Stimulated activated CD4-positive, alpha-beta T cell treated with anti-CD3 and anti-CD28 coated beads, Interleukin-15, amount 100 ng/mL, for 48 hours (primary cell): Measurements from ENCODE around the gene TNFRSF25.

Source experiments
- DNase-seq, 2 donors: peaks; one replicate each; pipeline ENCODE4 v3.0.0-alpha.2; 2020; ENCODE audit warnings: low read depth in 2 of 2

The TNFRSF25 gene, protein sequence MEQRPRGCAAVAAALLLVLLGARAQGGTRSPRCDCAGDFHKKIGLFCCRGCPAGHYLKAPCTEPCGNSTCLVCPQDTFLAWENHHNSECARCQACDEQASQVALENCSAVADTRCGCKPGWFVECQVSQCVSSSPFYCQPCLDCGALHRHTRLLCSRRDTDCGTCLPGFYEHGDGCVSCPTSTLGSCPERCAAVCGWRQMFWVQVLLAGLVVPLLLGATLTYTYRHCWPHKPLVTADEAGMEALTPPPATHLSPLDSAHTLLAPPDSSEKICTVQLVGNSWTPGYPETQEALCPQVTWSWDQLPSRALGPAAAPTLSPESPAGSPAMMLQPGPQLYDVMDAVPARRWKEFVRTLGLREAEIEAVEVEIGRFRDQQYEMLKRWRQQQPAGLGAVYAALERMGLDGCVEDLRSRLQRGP

GRCh38 chr1:6466023-6466422, at the start of gene TNFRSF25:
Gene TNFRSF25, minus strand, starts transcription at chr1:6466173. Its CDS starts 66 bp downstream, at chr1:6466107.
- no peak for DNase-seq

GRCh38 chr1:6515771-6516170, 49.8 kb upstream of the TNFRSF25 start:
- no peak for DNase-seq

DNA sequence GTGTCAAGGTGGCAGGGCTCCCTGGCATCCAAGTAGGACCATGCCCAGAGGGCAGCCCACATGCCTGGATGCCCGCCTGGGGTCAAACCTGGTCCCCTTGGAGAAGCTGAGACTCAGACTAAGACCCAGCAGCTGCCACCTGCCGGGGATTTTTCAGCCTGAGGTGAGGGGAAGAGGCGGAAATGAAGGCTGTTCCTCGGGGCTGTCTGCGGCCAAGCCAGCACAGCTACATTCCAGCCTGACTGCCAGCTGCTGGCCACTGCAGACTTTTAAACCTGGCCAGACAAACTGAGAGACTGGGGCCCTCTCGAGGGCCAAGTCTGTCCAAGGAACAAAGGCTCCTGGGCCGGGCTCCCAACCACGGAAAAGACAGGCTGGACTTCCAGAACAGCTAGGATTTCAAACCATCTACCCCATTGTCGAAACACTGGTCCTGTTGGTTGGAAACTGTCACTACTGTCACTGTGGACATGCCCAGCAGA, 47.4 kb upstream of the TNFRSF25 start:
- no peak for DNase-seq

DNA sequence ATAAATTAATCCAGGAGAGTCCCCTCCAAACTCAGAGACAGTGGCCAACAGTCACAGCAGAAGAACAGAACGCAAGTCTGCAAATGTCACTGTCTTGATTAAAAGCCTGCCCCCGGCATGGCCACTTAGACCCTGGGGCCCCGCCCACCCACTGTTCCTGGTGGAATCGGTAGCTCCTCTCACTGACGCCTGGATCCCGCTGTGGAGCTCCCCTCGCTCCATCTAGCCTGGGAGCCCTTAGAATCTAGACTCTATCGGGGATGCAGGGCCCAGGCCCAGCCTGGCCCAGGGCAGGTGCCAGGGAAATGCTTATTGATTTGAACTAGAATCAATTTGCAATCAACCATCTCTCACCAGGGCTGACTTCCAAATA, 46.9 kb upstream of the TNFRSF25 start:
- no peak for DNase-seq

DNA sequence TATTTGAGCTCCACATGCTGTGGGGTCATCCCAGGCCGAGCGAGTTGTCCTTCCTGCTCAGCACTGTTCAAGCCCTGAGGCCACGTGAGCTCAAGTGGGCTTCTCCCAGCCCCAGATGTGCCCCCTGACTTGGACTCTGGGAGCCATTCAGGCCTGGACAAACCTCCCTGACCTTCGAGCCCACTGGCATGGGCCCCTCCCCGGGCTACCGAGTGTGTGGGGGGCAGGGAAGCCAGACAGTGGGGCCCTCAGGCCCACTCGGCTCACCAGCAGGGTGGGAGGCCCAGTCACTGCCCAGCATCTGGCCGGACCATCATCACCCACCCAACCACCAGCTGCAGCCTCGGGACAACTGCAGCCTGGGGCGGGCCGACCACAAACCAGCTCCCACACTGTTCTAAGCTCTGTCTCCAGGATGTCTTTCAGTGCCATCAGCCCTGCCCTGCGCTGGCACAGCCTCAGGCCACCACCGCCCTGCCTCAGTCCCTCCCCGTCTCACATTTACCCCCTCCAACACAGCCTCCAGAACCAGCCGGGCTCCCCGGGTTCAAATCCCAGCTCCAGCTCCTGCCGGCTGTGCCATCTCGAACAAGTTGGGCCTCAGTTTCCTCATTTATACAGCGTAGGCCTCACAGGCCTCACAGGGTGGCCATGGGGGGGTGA, 46.4 kb upstream of the TNFRSF25 start:
- no peak for DNase-seq

GRCh38 chr1:6511561-6512244, 45.7 kb upstream of the TNFRSF25 start:
- DNase-seq: no peak

GRCh38 chr1:6511056-6511455, 45.1 kb upstream of the TNFRSF25 start:
- no peak for DNase-seq

- DNase-seq: no peak
Measured at GRCh38 chr1:6510493-6510892, 44.5 kb upstream of the TNFRSF25 start.

DNA sequence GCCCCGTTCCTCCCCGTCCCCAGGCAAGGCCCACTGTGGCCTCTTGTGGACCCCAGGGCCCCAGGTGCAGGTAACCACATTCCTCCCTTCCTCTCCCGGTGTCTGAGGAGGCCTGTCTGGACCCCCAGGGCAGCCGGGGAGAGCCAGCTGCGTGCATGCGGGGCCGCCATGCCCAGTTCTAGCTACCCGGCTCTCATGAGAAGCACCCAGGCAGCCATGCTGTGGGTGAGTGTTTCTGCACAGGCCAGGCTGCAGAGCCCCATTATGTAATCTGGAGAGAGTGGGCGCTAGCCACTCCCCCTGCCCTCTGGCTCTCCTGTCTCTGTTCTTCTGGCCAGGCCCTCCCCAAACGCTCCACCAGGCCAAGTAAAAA, 43.9 kb upstream of the TNFRSF25 start:
- DNase-seq: no peak

DNA sequence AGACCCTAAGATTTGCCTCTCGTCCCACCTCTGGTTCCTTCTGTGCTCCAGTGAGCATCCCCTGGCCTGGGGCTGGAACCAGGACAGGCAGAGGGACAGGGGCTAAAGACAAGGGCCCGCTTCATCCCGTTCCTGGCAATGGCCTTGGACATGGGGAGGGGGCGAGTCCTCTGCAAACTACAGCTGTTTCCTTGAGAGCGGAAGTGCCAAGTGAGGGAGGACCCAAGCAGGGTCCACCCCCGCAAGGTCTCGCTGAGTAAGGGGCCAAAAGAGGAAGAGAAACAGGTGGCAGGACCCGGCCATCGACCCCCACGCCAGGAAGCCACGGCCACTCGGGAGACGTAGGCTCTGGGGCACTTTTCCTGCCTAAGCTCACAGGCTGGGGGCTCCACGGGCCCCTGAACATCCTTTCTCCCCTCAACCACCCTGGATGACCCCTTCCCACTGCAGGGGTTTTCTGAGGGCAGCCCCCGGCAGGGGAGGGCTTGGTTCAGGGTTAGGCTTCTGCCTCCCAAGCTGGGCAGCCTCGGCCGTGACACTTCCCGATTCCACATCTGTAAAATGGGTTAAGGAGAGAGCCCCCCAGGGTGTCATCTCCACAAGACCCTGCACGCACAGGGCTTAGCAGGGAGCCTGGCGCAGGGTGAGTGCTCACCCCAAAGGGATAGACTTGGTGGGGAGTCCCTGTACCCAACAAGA, 43.4 kb upstream of the TNFRSF25 start:
- DNase-seq: no peak

DNA sequence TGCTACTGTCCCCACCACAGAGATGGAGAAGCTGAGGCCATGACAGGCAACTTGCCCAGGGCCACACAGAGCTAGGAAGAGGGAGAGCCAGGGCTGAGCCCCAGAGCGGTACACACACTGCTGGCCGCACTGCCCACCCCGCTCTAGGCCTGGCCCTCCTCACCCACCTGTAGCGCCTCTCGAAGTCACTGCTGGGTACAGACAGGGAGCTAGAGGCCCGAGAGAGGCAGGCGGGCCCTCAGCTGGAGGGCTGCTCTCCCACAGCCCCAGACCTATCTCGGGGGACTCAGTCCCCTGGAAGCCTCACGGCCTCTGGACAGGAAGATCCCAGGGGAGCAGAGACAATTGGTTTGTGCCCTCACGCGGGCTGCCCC, 42.8 kb upstream of the TNFRSF25 start:
- no peak for DNase-seq

DNA sequence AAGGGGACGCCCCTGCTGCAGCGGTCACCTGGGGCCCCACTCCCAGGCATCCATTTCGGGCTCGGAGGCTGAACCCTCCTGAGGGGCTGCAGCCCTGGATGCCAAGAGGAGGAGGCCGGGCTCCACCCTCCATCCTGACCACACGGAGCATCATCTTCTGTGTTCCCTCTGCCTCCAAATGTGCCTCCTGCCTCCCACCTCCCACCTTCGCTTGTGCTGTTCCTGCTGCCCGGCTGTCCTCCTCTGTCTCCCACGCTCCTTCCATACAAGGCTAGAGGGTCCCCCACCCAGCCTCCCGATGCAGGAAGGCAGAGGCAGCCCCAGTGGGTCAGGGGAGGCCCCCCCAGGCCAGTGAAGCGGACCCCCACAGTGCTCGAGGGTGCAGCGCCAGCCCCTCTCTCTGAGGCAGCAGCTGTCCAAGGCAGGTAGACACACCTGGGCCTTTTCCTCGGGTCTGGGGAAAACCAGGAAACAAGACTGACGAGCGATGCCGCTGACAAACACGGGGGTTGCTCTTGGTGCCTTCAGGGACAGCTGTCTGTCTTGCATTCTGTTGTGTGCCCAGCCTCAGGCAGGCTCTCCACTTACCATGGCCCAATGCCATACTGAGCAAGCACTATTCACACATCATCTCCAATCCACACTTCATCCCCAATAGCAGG, 42.3 kb upstream of the TNFRSF25 start:
- no peak for DNase-seq

- no peak for DNase-seq
Measured at GRCh38 chr1:6507461-6507911, 41.5 kb upstream of the TNFRSF25 start.

GRCh38 chr1:6507037-6507428, 41.1 kb upstream of the TNFRSF25 start:
- DNase-seq: no peak

DNA sequence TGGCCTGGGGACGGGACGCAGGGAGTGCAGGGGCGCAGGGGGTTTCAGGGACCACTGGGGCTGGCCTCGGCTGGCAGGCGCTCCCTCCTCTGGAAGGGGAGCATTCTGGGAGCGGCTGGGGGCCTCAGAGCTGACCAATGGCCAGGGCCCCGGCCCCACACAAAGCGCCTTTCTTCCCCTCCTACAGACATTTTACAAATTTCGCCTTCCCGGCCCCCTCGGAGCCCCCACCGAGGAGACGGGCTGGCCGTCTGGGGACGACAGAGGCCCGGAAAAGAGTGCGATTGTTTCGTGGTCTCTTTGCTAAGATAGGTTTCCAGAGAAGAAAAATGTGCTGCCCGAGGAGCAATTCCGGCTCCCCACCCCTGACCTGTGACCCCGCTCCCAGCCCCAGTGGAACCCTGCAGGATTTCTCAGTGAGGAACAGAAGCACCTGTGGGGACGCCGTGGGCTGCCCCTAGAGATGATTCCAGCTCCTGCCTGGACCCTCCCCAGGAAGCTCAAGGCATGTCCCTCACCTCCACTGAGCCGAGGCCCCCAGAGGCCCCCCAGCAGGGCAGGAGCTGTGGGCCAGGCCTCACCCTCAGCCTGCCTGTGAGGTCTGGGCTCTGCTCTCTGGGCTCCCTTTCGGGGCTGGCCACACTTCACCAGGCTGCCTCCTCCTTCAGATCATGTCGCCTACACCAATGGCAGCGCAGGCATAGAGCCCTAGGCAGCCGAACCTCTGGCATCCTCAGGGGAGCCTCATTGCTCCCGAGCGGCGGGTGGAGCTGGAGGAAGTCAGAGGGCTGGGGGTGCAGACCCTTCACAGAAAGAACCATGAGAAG, 40.5 kb upstream of the TNFRSF25 start:
- DNase-seq: no peak

GRCh38 chr1:6505367-6506209, 39.6 kb upstream of the TNFRSF25 start:
- DNase-seq: no peak

DNA sequence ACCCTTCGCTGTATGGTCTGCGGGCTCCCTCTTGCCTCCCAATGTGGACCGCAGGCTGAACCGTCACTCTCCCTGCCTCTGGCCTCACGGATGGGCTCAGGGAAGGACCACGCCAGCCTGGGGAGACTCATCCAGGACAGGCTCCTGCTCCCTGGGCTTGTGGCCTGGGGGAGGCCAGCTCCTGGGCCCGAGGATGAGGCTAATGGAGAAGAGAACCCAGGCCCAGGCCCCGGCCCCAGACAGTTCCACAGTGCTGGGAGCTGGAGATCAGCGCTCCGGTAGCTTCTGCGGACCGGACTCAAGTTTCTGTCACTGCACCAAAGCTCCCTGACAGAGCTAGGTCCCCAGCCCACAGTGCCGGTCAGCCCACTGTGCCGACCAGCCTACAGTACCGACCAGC, 38.9 kb upstream of the TNFRSF25 start:
- no peak for DNase-seq

GRCh38 chr1:6503884-6504602, 38.1 kb upstream of the TNFRSF25 start:
- DNase-seq: no peak
